Glutamatergic neuron (in vitro differentiated cells): ENCODE measurements around the gene TBC1D9B. TPM values are rescaled to one million over a fixed set of nuclear protein-coding genes. Genes with fewer than 3 reads are reported as not detected.

Source experiments
- DNase-seq: peaks from one replicate; pipeline ENCODE4 v3.0.0; 2022
- H3K27ac Mint-ChIP-seq: one replicate; pipeline ENCODE4 v1.8.0; 2020; ENCODE audit warnings: mild to moderate bottlenecking, mixed read lengths, inconsistent platforms; ENCODE audit not compliant: unreplicated experiment
- H3K27me3 Mint-ChIP-seq: one replicate; pipeline ENCODE4 v1.8.0; 2020; ENCODE audit warnings: mild to moderate bottlenecking, moderate library complexity, mixed read lengths, inconsistent platforms; ENCODE audit not compliant: unreplicated experiment
- H3K36me3 Mint-ChIP-seq: one replicate; pipeline ENCODE4 v1.8.0; 2020; ENCODE audit warnings: mild to moderate bottlenecking, mixed read lengths, inconsistent platforms; ENCODE audit not compliant: unreplicated experiment
- H3K4me1 Mint-ChIP-seq: one replicate; pipeline ENCODE4 v1.8.0; 2020; ENCODE audit warnings: mild to moderate bottlenecking, low read depth, mixed read lengths, inconsistent platforms; ENCODE audit not compliant: unreplicated experiment
- H3K4me3 Mint-ChIP-seq: one replicate; pipeline ENCODE4 v1.8.0; 2020; ENCODE audit warnings: mild to moderate bottlenecking, mixed read lengths, inconsistent platforms; ENCODE audit not compliant: unreplicated experiment
- H3K9me3 Mint-ChIP-seq: one replicate; pipeline ENCODE4 v1.8.0; 2020; ENCODE audit warnings: mild to moderate bottlenecking, moderate library complexity, mixed read lengths, inconsistent platforms; ENCODE audit not compliant: unreplicated experiment
- total RNA-seq: library from RNA; stranded (reverse); fragmentation: NEBNext Ultra II Directional; extraction: Animal tissue kit (Norgen Biotek cat#: 25700); gene quantifications from one replicate; pipeline ENCODE4 v1.2.1, GENCODE V29; 2021; ENCODE audit not compliant: unreplicated experiment
- TF ChIP-seq, protein P1 (sequence below): fragments of 200-600 bp; sonication (generic); IDR thresholded peaks from one replicate; pipeline ENCODE4 v1.5.0; 2021; ENCODE audit not compliant: partially characterized antibody, unreplicated experiment

Gene TBC1D9B
- total RNA-seq, 1 donor from 2014 or later = 81.8 TPM

DNA sequence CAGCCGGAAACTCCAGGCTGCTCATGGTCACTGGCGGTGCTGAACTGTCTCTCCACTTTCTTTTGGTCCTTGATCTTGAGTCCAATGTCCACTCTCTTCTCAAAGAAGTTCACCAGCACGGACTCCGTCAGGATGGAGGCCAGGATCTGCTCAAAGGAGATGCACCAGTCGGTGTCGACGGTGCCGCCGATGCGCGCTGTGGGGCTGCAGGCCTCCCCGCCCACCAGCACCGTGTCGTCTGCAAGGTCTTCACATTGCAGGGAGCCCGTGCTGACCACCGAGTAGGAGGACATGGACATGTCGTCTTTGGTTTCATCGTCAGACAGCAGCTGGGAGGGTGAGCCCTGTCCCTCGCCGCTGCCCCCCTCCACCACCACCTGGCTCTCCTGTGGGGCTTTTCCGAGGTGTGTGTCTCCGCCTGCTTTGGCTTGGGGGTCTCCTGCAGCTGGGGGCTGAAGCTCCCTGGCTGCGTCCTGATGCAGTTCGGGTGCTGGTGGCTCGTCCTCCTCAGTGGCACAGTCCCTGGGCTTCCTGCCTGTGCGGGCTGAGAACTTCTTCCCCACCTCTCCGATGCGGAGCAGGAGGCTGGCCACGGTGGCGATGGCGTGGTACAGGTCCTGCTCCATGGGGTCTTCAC is 44.1 kb downstream of the TBC1D9B start:
- H3K27ac Mint-ChIP-seq = no peak overlapping the region
- peaks cover 6% of the 10 kb centered on the region for H3K36me3 Mint-ChIP-seq
- peaks cover 11% of the 10 kb centered on the region for H3K9me3 Mint-ChIP-seq
- no peak overlapping the region for H3K4me3 Mint-ChIP-seq
- DNase-seq = no peak
- TF ChIP-seq, protein P1, sequence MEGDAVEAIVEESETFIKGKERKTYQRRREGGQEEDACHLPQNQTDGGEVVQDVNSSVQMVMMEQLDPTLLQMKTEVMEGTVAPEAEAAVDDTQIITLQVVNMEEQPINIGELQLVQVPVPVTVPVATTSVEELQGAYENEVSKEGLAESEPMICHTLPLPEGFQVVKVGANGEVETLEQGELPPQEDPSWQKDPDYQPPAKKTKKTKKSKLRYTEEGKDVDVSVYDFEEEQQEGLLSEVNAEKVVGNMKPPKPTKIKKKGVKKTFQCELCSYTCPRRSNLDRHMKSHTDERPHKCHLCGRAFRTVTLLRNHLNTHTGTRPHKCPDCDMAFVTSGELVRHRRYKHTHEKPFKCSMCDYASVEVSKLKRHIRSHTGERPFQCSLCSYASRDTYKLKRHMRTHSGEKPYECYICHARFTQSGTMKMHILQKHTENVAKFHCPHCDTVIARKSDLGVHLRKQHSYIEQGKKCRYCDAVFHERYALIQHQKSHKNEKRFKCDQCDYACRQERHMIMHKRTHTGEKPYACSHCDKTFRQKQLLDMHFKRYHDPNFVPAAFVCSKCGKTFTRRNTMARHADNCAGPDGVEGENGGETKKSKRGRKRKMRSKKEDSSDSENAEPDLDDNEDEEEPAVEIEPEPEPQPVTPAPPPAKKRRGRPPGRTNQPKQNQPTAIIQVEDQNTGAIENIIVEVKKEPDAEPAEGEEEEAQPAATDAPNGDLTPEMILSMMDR = no peak
- H3K4me1 Mint-ChIP-seq = peaks cover 8% of the 10 kb centered on the region
- H3K27me3 Mint-ChIP-seq = no peaks in the 10 kb centered on the region

DNA sequence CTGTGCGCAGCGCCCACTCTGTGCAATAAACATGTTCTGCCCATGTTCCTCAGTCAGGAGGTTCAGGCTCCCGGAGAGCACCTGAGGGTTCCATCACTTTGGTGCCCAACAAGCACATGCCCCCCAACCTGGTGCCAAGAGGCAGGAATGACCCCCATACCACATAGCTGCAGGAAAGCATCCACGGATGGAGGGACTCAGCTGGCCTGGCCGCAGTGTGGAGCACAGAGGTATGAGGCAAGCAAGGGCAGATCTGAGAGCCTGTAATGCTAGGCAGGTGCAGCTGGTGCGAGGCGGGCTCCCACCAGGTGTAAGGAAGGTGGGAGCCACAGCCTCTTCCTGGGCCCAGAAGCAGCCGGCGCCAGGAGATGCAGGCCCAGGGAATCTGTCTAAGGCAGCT is 44.8 kb downstream of the TBC1D9B start:
- H3K4me3 Mint-ChIP-seq = no peak overlapping the region
- H3K27ac Mint-ChIP-seq = no peak overlapping the region
- H3K27me3 Mint-ChIP-seq = peaks cover 2% of the 10 kb centered on the region
- TF ChIP-seq, protein P1 = no peak
- peaks cover 6% of the 10 kb centered on the region for H3K36me3 Mint-ChIP-seq
- H3K4me1 Mint-ChIP-seq = peaks cover 9% of the 10 kb centered on the region
- peaks cover 6% of the 10 kb centered on the region for H3K9me3 Mint-ChIP-seq
- no peak for DNase-seq

DNA sequence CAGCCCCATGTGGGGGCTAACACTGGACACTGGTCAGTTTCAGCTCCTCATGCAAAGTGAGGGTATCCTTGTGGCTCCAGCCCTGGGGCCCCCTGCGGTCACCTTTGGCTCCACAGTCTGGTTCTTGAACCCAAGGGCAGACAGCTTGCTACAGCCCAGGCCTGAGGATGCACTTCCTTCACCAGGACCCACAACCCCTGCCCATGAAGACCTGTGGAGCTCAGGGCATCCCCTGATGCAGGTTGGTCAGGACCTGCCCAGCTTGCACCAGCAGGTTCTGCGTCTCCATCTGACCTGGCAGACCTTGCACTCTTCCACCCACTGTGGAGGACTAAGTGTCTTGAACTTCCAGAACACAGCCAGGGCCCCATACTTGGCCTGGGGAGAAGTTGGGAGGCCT is 45.4 kb downstream of the TBC1D9B start:
- Mint-ChIP-seq H3K4me1 (peaks cover 8% of the 10 kb centered on the region), H3K36me3 (peaks cover 6% of the 10 kb centered on the region), H3K4me3 (no peak overlapping the region), H3K27ac (no peak overlapping the region), H3K27me3 (peaks cover 3% of the 10 kb centered on the region), H3K9me3 (peaks cover 5% of the 10 kb centered on the region)
- DNase-seq = no peak
- TF ChIP-seq, protein P1 = no peak

DNA sequence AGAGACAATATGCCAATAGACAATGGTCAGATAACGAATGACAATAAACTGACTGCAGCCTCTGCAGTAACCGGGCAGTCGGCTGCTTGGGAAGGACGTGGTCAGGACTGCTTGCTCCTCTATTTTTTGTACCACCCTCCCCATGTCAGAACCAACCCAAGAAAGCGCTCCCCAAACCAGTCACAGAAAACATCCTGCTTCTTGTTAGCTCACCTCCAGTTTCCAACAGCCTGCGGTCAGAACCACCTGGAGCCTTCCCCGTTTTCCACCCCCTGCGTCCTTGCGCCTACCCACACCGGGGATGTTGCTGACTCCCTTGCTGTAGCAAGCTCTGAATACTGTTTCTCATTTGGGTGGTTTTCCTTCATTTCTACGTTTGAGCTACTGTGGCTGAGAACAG is 47.4 kb downstream of the TBC1D9B start:
- DNase-seq = no peak
- Mint-ChIP-seq H3K4me3 (peak overlapping the region; percentile 47), H3K9me3 (peaks cover 4% of the 10 kb centered on the region), H3K27ac (peak overlapping the region; percentile 35), H3K27me3 (peaks cover 3% of the 10 kb centered on the region), H3K36me3 (peaks cover 6% of the 10 kb centered on the region), H3K4me1 (peaks cover 7% of the 10 kb centered on the region)
- TF ChIP-seq, protein P1 = no peak

DNA sequence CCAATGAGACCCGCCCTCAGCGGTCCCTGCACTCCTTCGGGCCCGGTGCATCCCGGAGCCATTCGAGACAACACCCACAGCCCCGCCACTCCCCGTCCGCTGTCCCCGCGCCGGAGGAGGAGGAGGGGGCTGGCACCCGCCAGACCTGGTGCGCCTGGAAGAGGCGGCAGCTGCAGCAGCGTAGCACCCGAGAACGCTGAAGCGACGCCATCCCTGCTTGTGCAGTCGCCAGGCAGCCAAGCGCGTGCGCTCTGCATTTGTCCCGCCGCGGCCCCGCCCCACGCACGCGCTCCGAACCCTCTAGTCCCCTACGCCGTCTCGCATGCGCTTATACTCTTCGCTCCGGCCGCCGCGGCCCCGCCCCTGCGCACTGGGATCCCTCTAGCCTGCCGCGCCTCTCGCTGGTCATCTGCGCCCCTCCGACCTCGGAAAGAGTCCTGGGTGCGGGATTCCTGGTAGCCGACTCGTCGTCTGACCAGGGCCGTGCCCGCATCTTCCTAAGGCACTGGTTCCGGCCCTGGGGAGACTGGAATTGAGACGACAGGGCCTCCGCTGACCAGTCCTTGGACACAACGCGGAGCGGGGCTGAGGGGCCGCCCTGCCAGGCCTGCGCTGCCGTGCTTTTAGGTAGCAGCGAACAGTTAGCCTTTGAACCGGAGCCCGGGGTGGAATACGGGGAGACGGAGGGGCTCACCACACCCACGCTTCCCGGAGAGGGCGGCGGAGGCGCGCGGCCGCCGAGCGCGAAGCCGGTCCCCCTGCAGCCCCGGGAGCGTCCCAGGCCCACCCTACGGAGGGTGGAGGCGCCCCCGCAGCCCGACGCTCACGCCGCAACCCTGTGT is 48.9 kb downstream of the TBC1D9B start, which contains the start of gene MRNIP:
Gene MRNIP, minus strand, starts transcription at position 232 of the 842 bp plus-strand sequence. Its CDS starts 21 bp downstream, at position 211.
- peaks cover 4% of the 10 kb centered on the region for H3K9me3 Mint-ChIP-seq
- peak; percentile 99 for DNase-seq
- H3K27me3 Mint-ChIP-seq = peaks cover 3% of the 10 kb centered on the region
- peak within 1 kb of the TSS; percentile 93 for H3K27ac Mint-ChIP-seq
- H3K36me3 Mint-ChIP-seq = peaks cover 6% of the 10 kb centered on the region
- H3K4me1 Mint-ChIP-seq = peaks cover 7% of the 10 kb centered on the region
- H3K4me3 Mint-ChIP-seq = peak within 1 kb of the TSS; percentile 97
- TF ChIP-seq, protein P1 = no peak
